ENCODE results near the gene HOXB9. TPM values are rescaled to one million over a fixed set of nuclear protein-coding genes. Genes with fewer than 3 reads are reported as not detected.

HOXB9 gene
- total and polyA plus RNA-seq, 4 donors, result 0.33 to 0.75 (median 0.39) TPM; not detected in 1

GRCh38 chr17:48627118-48627597 lies 1.0 kb upstream of the HOXB9 start:
- intact Hi-C loops (cut with DNase I), result no loop called here
- Histone ChIP-seq H3K4me1 (ENCODE audit: control insufficient read depth in 1 of 2, insufficient read depth in 2 of 2, low read length in 2 of 2) (no peaks in the 10 kb centered on the region), H3K36me3 (ENCODE audit: control insufficient read depth in 1 of 2, insufficient read depth in 2 of 2, low read length in 1 of 2) (no peaks in the 10 kb centered on the region), H3K4me3 (ENCODE audit: low read length in 2 of 2) (no peak overlapping the region), H3K27ac (ENCODE audit: low read depth in 1 of 2, low read length in 2 of 2) (no peak overlapping the region), H3K27me3 (ENCODE audit: control insufficient read depth in 1 of 2, insufficient read depth in 2 of 2, low read length in 1 of 2) (no peaks in the 10 kb centered on the region), H3K9me3 (ENCODE audit: control insufficient read depth, low read length) (no peaks in the 10 kb centered on the region)
- ATAC-seq (ENCODE audit: low FRiP score), result no peak
- peak in 1 of 2 donors; percentile 4 for DNase-seq
- 33 to 44% methylated on average over 5 of the region's 5 CpGs for WGBS, 2 donors

GRCh38 chr17:48625495-48626244 lies 488 bp downstream of the HOXB9 start:
- no peaks in the 10 kb centered on the region for H3K4me1 ChIP-seq (ENCODE audit: control insufficient read depth in 1 of 2, insufficient read depth in 2 of 2, low read length in 2 of 2)
- H3K4me3 ChIP-seq (ENCODE audit: low read length in 2 of 2), result peak overlapping the region; percentile 11 to 29
- whole genome bisulfite sequencing, 2 donors, result 1% methylated on average over 58 to 69 of the region's 69 CpGs
- H3K9me3 ChIP-seq (ENCODE audit: control insufficient read depth, low read length), result no peaks in the 10 kb centered on the region
- no peak overlapping the region for H3K27ac ChIP-seq (ENCODE audit: low read depth in 1 of 2, low read length in 2 of 2)
- DNase-seq (peak in 1 of 2 donors; percentile 80), ATAC-seq (ENCODE audit: low FRiP score) (peak; percentile 15)
- intact Hi-C loops (cut with DNase I), result no loop called here
- no peaks in the 10 kb centered on the region for H3K27me3 ChIP-seq (ENCODE audit: control insufficient read depth in 1 of 2, insufficient read depth in 2 of 2, low read length in 1 of 2)
- H3K36me3 ChIP-seq (ENCODE audit: control insufficient read depth in 1 of 2, insufficient read depth in 2 of 2, low read length in 1 of 2), result no peaks in the 10 kb centered on the region

DNA sequence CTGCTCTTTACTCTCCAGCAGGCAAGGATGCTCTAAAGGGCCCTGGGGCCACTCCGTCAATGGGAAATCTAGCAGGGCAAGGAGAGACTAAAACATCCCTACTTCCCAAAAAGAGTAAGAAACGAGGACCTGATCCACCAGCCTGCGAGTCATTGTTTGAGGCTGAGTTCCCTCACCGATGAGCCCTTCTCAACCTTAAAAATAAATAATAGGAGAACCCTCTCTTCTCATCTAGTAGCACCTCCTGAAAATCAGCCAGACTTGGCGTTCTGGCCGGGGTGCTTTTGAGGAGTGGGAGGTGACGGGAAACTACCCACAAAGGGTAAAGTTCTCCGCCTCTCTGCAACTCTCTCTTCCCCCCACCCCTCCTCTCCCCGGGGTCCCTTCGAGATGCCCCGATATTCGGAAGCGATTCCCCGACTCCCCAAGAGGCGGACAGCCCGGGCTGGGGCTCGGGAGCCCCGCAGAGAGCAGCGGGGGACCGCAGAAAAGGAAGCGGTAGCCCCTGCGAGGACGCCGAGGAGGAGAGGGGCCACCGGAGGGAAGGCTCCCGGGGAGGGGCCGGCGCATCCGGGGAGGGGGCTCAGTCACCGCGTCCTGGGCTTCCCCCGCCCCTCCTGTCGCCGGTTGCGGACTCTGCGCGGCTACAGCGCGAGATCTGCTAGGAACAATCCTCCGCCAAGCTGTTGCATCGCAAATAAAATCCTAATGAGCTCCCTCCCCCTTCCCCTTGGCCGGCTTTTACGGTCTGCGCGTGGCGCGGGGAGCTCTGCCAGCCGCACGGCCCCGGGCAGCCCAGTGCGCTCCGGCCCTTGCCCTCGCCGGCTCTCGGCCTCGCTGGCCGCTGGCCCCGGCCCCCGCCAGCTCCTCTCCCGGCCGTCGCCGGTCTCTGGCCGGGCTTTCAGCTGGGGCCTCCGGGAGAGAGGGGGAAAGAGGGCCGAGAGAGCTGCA lies 1.3 kb downstream of the HOXB9 start:
- intact Hi-C loops (cut with DNase I), result loop anchor here in 1 of 2 donors (5.0 kb wide), 1 partner anchor 293 kb away; no protein-coding TSS in a partner anchor
- 4 to 5% methylated on average over 55 to 66 of the region's 66 CpGs for WGBS, 2 donors
- H3K4me3 ChIP-seq (ENCODE audit: low read length in 2 of 2), result no peak overlapping the region
- H3K4me1 ChIP-seq (ENCODE audit: control insufficient read depth in 1 of 2, insufficient read depth in 2 of 2, low read length in 2 of 2), result no peaks in the 10 kb centered on the region
- H3K36me3 ChIP-seq (ENCODE audit: control insufficient read depth in 1 of 2, insufficient read depth in 2 of 2, low read length in 1 of 2), result no peaks in the 10 kb centered on the region
- peak; percentile 61 for ATAC-seq (ENCODE audit: low FRiP score)
- no peak overlapping the region for H3K27ac ChIP-seq (ENCODE audit: low read depth in 1 of 2, low read length in 2 of 2)
- H3K9me3 ChIP-seq (ENCODE audit: control insufficient read depth, low read length), result no peaks in the 10 kb centered on the region
- no peaks in the 10 kb centered on the region for H3K27me3 ChIP-seq (ENCODE audit: control insufficient read depth in 1 of 2, insufficient read depth in 2 of 2, low read length in 1 of 2)
- DNase-seq, result no peak

- Histone ChIP-seq H3K36me3 (ENCODE audit: control insufficient read depth in 1 of 2, insufficient read depth in 2 of 2, low read length in 1 of 2) (no peaks in the 10 kb centered on the region), H3K27ac (ENCODE audit: low read depth in 1 of 2, low read length in 2 of 2) (no peak overlapping the region), H3K27me3 (ENCODE audit: control insufficient read depth in 1 of 2, insufficient read depth in 2 of 2, low read length in 1 of 2) (no peaks in the 10 kb centered on the region), H3K9me3 (ENCODE audit: control insufficient read depth, low read length) (no peaks in the 10 kb centered on the region), H3K4me3 (ENCODE audit: low read length in 2 of 2) (no peak overlapping the region), H3K4me1 (ENCODE audit: control insufficient read depth in 1 of 2, insufficient read depth in 2 of 2, low read length in 2 of 2) (no peaks in the 10 kb centered on the region)
- ATAC-seq (ENCODE audit: low FRiP score), result no peak
- DNase-seq, result no peak
- intact Hi-C loops (cut with DNase I), result loop anchor here in 1 of 2 donors (5.0 kb wide), 1 partner anchor 292 kb away; no protein-coding TSS in a partner anchor
- WGBS, 2 donors, result 57 to 59% methylated on average over 5 of the region's 5 CpGs
Observed at GRCh38 chr17:48624118-48624517, 2.0 kb downstream of the HOXB9 start.

DNA sequence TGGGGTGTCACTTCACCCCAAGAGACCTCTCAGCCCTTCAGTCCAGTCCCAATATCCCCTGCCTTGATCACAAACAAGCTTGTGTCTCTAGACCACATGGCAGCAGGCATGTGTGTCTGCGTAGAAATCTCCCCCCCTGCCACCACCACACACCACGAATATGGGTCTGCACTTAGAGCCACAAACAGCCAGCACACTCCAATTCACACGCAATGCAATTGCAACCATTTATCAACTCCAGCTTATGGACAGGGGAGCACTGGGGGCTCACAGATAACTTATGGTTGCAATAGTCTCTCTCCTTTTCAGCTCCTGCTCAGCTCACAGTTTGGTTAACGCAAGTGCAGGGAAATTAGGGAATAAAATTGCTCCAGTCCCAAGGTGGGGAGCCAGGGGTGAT lies 2.6 kb downstream of the HOXB9 start:
- 40 to 52% methylated on average over 4 of the region's 4 CpGs for WGBS, 2 donors
- Histone ChIP-seq H3K9me3 (ENCODE audit: control insufficient read depth, low read length) (no peaks in the 10 kb centered on the region), H3K4me1 (ENCODE audit: control insufficient read depth in 1 of 2, insufficient read depth in 2 of 2, low read length in 2 of 2) (no peaks in the 10 kb centered on the region), H3K36me3 (ENCODE audit: control insufficient read depth in 1 of 2, insufficient read depth in 2 of 2, low read length in 1 of 2) (no peaks in the 10 kb centered on the region), H3K4me3 (ENCODE audit: low read length in 2 of 2) (no peak overlapping the region), H3K27me3 (ENCODE audit: control insufficient read depth in 1 of 2, insufficient read depth in 2 of 2, low read length in 1 of 2) (no peaks in the 10 kb centered on the region), H3K27ac (ENCODE audit: low read depth in 1 of 2, low read length in 2 of 2) (no peak overlapping the region)
- DNase-seq (no peak), ATAC-seq (ENCODE audit: low FRiP score) (no peak)
- intact Hi-C loops (cut with DNase I), result loop anchor here in 1 of 2 donors (5.0 kb wide), 1 partner anchor 291 kb away; no protein-coding TSS in a partner anchor

- intact Hi-C loops (cut with DNase I), result loop anchor here in 1 of 2 donors (5.0 kb wide), 1 partner anchor 291 kb away; no protein-coding TSS in a partner anchor
- H3K27ac ChIP-seq (ENCODE audit: low read depth in 1 of 2, low read length in 2 of 2), result no peak overlapping the region
Observed at GRCh38 chr17:48622857-48623256, 3.3 kb downstream of the HOXB9 start.

GRCh38 chr17:48621410-48622392 lies 4.5 kb downstream of the HOXB9 start:
- intact Hi-C loops (cut with DNase I), result loop anchor here in 1 of 2 donors (5.0 kb wide), 1 partner anchor 289 kb away; no protein-coding TSS in a partner anchor
- H3K27me3 ChIP-seq (ENCODE audit: control insufficient read depth in 1 of 2, insufficient read depth in 2 of 2, low read length in 1 of 2), result no peaks in the 10 kb centered on the region

More at GRCh38 chr17:48622857-48623256, 3.3 kb downstream of the HOXB9 start:
- Histone ChIP-seq H3K36me3 (ENCODE audit: control insufficient read depth in 1 of 2, insufficient read depth in 2 of 2, low read length in 1 of 2) (no peaks in the 10 kb centered on the region), H3K27me3 (ENCODE audit: control insufficient read depth in 1 of 2, insufficient read depth in 2 of 2, low read length in 1 of 2) (no peaks in the 10 kb centered on the region), H3K4me1 (ENCODE audit: control insufficient read depth in 1 of 2, insufficient read depth in 2 of 2, low read length in 2 of 2) (no peaks in the 10 kb centered on the region), H3K9me3 (ENCODE audit: control insufficient read depth, low read length) (no peaks in the 10 kb centered on the region), H3K4me3 (ENCODE audit: low read length in 2 of 2) (no peak overlapping the region)
- no peak for DNase-seq
- 55 to 59% methylated on average over 11 of the region's 11 CpGs for WGBS, 2 donors
- no peak for ATAC-seq (ENCODE audit: low FRiP score)

More at GRCh38 chr17:48621410-48622392, 4.5 kb downstream of the HOXB9 start:
- Histone ChIP-seq H3K9me3 (ENCODE audit: control insufficient read depth, low read length) (no peaks in the 10 kb centered on the region), H3K4me3 (ENCODE audit: low read length in 2 of 2) (no peak overlapping the region), H3K27ac (ENCODE audit: low read depth in 1 of 2, low read length in 2 of 2) (no peak overlapping the region), H3K36me3 (ENCODE audit: control insufficient read depth in 1 of 2, insufficient read depth in 2 of 2, low read length in 1 of 2) (no peaks in the 10 kb centered on the region), H3K4me1 (ENCODE audit: control insufficient read depth in 1 of 2, insufficient read depth in 2 of 2, low read length in 2 of 2) (no peaks in the 10 kb centered on the region)
- DNase-seq, result no peak
- no peak for ATAC-seq (ENCODE audit: low FRiP score)
- WGBS, 2 donors, result 31 to 40% methylated on average over 41 of the region's 41 CpGs
